Nephron (organoid): ENCODE measurements around the gene APBA1.
"Not testable (repeated sequence)": the region's sequence is repeated elsewhere in the genome, so short reads cannot be mapped to it uniquely, and the experiment has no call there.

Experiments used
- H3K27ac Mint-ChIP-seq, 3 experiments: 2 replicates each; pipeline ENCODE4 v1.8.0; 2020; ENCODE audit warnings: mixed read lengths in 3 of 3, mild to moderate bottlenecking in 2 of 3, moderate library complexity in 1 of 3
- H3K27me3 Mint-ChIP-seq: 2 replicates; pipeline ENCODE4 v1.8.0; 2021; ENCODE audit warnings: low read depth, mild to moderate bottlenecking, moderate library complexity, mixed read lengths
- H3K36me3 Mint-ChIP-seq: 2 replicates; pipeline ENCODE4 v1.8.0; 2020; ENCODE audit warnings: low read depth, mixed read lengths
- H3K4me1 Mint-ChIP-seq: 2 replicates; pipeline ENCODE4 v1.8.0; 2020; ENCODE audit warnings: mixed read lengths
- H3K4me3 Mint-ChIP-seq, 3 experiments: 2 replicates each; pipeline ENCODE4 v1.8.0; 2020; ENCODE audit warnings: mild to moderate bottlenecking in 3 of 3, mixed read lengths in 3 of 3, moderate library complexity in 2 of 3
- H3K9me3 Mint-ChIP-seq: 2 replicates; pipeline ENCODE4 v1.8.0; 2020; ENCODE audit warnings: mixed read lengths
- CTCF ChIP-seq, 3 experiments: fragments of 200-600 bp; sonication (generic); IDR thresholded peaks; one replicate each; pipeline ENCODE4 v1.5.0; 2021; ENCODE audit warnings: antibody characterized with exemption in 3 of 3; ENCODE audit not compliant: unreplicated experiment in 3 of 3

The APBA1 gene

GRCh38 chr9:69599232-69599971 is 72.8 kb downstream of the APBA1 start:
- Mint-ChIP-seq H3K27me3 (no peaks in the 10 kb centered on the region), H3K4me1 (peaks cover 25% of the 10 kb centered on the region), H3K4me3 (no peak overlapping the region), H3K9me3 (peaks cover 3% of the 10 kb centered on the region), H3K27ac (peak overlapping the region in 1 of 3 experiments; percentile 7), H3K36me3 (no peaks in the 10 kb centered on the region)
- TF ChIP-seq CTCF (IDR thresholded peaks at IDR 0.05; ENCODE audit: unreplicated experiment in 3 of 3) = no peak

GRCh38 chr9:69596906-69597305 is 75.3 kb downstream of the APBA1 start:
- not testable (repeated sequence) for H3K4me3 Mint-ChIP-seq

GRCh38 chr9:69594180-69594579 is 78.0 kb downstream of the APBA1 start:
- no peak for TF ChIP-seq CTCF (IDR thresholded peaks at IDR 0.05; ENCODE audit: unreplicated experiment in 3 of 3)
- Mint-ChIP-seq H3K9me3 (no peaks in the 10 kb centered on the region), H3K36me3 (no peaks in the 10 kb centered on the region), H3K27ac (peak overlapping the region in 2 of 3 experiments; percentile 85 to 88), H3K27me3 (peaks cover 4% of the 10 kb centered on the region), H3K4me3 (no peak overlapping the region), H3K4me1 (peaks cover 27% of the 10 kb centered on the region)

More at GRCh38 chr9:69596906-69597305, 75.3 kb downstream of the APBA1 start:
- not testable (repeated sequence) for H3K27ac Mint-ChIP-seq, H3K36me3 Mint-ChIP-seq, H3K9me3 Mint-ChIP-seq, H3K27me3 Mint-ChIP-seq
- peaks cover 28% of the 10 kb centered on the region for H3K4me1 Mint-ChIP-seq

GRCh38 chr9:69593756-69594155 is 78.4 kb downstream of the APBA1 start:
- TF ChIP-seq CTCF (IDR thresholded peaks at IDR 0.05; ENCODE audit: unreplicated experiment in 3 of 3) = no peak
- Mint-ChIP-seq H3K4me3 (peak overlapping the region in 1 of 3 experiments; percentile 1), H3K4me1 (peaks cover 27% of the 10 kb centered on the region), H3K27ac (peak overlapping the region in 2 of 3 experiments; percentile 85 to 88), H3K27me3 (peaks cover 4% of the 10 kb centered on the region), H3K9me3 (no peaks in the 10 kb centered on the region), H3K36me3 (no peaks in the 10 kb centered on the region)

GRCh38 chr9:69593301-69593700 is 78.9 kb downstream of the APBA1 start:
- Mint-ChIP-seq H3K27me3 (peaks cover 4% of the 10 kb centered on the region), H3K4me1 (peaks cover 27% of the 10 kb centered on the region), H3K9me3 (no peaks in the 10 kb centered on the region), H3K36me3 (no peaks in the 10 kb centered on the region), H3K4me3 (peak overlapping the region in 1 of 3 experiments; percentile 2), H3K27ac (peak overlapping the region; percentile 34 to 88 (median 85))
- no peak for TF ChIP-seq CTCF (IDR thresholded peaks at IDR 0.05; ENCODE audit: unreplicated experiment in 3 of 3)

GRCh38 chr9:69590266-69590665 is 81.9 kb downstream of the APBA1 start:
- H3K27ac Mint-ChIP-seq = no peak overlapping the region
- H3K36me3 Mint-ChIP-seq = no peaks in the 10 kb centered on the region
- no peak for TF ChIP-seq CTCF (IDR thresholded peaks at IDR 0.05; ENCODE audit: unreplicated experiment in 3 of 3)
- H3K4me1 Mint-ChIP-seq = peaks cover 27% of the 10 kb centered on the region
- no peaks in the 10 kb centered on the region for H3K9me3 Mint-ChIP-seq
- no peak overlapping the region for H3K4me3 Mint-ChIP-seq
- H3K27me3 Mint-ChIP-seq = peaks cover 4% of the 10 kb centered on the region
